ENCODE results near the gene MAP3K1. TPM values are rescaled to one million over a fixed set of nuclear protein-coding genes. Genes with fewer than 3 reads are reported as not detected.

Gene MAP3K1
- total RNA-seq, 1 experiment from 2014 or later, result 5.7 TPM

DNA sequence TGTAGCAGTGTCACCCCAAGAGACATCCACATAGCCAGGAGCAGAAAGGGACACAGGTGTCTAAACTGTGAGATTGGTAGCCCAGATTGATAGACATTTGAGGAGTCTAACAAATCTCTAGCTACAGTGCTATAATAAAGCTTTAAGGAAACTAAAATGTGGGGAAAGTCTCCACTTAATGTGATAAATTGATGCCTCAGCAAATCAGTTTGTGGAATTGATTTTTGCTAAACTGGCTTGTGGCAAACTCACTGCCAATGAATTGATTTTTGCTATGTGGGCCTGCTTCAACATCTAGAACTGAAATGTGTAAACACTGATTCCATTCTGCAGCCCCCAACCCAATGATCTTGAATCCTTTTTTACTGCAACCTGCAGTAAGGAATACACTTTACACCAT lies 16.8 kb upstream of the MAP3K1 start:
- no peaks in the 10 kb centered on the region for H3K9me3 ChIP-seq (ENCODE audit: low read length)
- TF ChIP-seq, protein P1, sequence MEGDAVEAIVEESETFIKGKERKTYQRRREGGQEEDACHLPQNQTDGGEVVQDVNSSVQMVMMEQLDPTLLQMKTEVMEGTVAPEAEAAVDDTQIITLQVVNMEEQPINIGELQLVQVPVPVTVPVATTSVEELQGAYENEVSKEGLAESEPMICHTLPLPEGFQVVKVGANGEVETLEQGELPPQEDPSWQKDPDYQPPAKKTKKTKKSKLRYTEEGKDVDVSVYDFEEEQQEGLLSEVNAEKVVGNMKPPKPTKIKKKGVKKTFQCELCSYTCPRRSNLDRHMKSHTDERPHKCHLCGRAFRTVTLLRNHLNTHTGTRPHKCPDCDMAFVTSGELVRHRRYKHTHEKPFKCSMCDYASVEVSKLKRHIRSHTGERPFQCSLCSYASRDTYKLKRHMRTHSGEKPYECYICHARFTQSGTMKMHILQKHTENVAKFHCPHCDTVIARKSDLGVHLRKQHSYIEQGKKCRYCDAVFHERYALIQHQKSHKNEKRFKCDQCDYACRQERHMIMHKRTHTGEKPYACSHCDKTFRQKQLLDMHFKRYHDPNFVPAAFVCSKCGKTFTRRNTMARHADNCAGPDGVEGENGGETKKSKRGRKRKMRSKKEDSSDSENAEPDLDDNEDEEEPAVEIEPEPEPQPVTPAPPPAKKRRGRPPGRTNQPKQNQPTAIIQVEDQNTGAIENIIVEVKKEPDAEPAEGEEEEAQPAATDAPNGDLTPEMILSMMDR (conservative IDR thresholded peaks at IDR 0.05; ENCODE audit: low read depth, low read length), result no peak
- TF ChIP-seq EZH2 (IDR thresholded peaks at IDR 0.05; ENCODE audit: low read length, unreplicated experiment), result no peak
- TF ChIP-seq EZH2phosphoT487 (IDR thresholded peaks at IDR 0.05; ENCODE audit: borderline replicate concordance, low read length), result no peak
- H3K9me2 ChIP-seq (replicated peaks; ENCODE audit: low read length), result no peaks in the 10 kb centered on the region
- no peak for ATAC-seq
- POLR2A ChIA-PET (ENCODE audit: unreplicated experiment), result no interaction called here
- no peak overlapping the region for H3K27ac ChIP-seq (ENCODE audit: low read length)
- intact Hi-C loops (cut with micrococcal nuclease), result no loop called here
- H3K27me3 ChIP-seq (ENCODE audit: low read length), result no peaks in the 10 kb centered on the region
- no peaks in the 10 kb centered on the region for H3K4me1 ChIP-seq (ENCODE audit: insufficient read depth, low read length)
- H3K79me2 ChIP-seq (ENCODE audit: low read length), result no peaks in the 10 kb centered on the region
- DNase-seq, result no peak
- no peak overlapping the region for H2AFZ ChIP-seq (ENCODE audit: low read length)
- H3K9ac ChIP-seq (ENCODE audit: low read length), result no peak overlapping the region
- H3F3A ChIP-seq (ENCODE audit: low read length, unreplicated experiment), result no peaks in the 10 kb centered on the region
- H3K36me3 ChIP-seq (ENCODE audit: low read depth, low read length), result no peaks in the 10 kb centered on the region
- no TSS peak for BruUV-seq (replicated peaks)
- no peak overlapping the region for H3K4me3 ChIP-seq (ENCODE audit: low read length)
- H4K20me1 ChIP-seq (ENCODE audit: low read length), result no peaks in the 10 kb centered on the region
- no peak overlapping the region for H3K4me2 ChIP-seq (ENCODE audit: low read length)
- CTCF ChIA-PET, result no interaction called here

DNA sequence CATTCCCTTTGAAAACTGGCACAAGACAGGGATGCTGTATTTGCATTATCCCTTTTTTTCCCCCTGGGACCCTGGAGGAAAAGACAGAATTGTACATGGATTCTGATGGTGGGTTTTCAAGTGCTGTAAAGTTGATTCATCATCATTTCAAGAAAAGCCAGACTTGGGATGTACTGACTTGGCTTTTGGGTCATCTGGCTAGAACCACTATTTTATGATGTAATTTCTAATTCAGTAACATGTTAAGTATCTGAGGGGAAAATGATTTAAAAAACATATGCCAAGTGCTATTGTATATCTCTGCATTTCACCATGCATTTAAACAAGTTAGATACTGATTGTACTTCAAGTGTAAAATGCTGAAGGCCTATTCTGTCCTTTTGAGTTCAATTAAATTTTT lies 15.2 kb upstream of the MAP3K1 start:
- no peak for ATAC-seq
- DNase-seq, result no peak
- Histone ChIP-seq H3K9me3 (ENCODE audit: low read length) (no peaks in the 10 kb centered on the region), H3K27ac (ENCODE audit: low read length) (no peak overlapping the region), H3K79me2 (ENCODE audit: low read length) (no peaks in the 10 kb centered on the region), H3F3A (ENCODE audit: low read length, unreplicated experiment) (no peaks in the 10 kb centered on the region), H3K4me2 (ENCODE audit: low read length) (no peak overlapping the region), H2AFZ (ENCODE audit: low read length) (no peak overlapping the region), H3K9ac (ENCODE audit: low read length) (no peak overlapping the region), H4K20me1 (ENCODE audit: low read length) (no peaks in the 10 kb centered on the region), H3K4me3 (ENCODE audit: low read length) (no peak overlapping the region), H3K36me3 (ENCODE audit: low read depth, low read length) (no peaks in the 10 kb centered on the region), H3K27me3 (ENCODE audit: low read length) (no peaks in the 10 kb centered on the region), H3K4me1 (ENCODE audit: insufficient read depth, low read length) (no peaks in the 10 kb centered on the region), H3K9me2 (replicated peaks; ENCODE audit: low read length) (no peaks in the 10 kb centered on the region)
- ChIA-PET POLR2A (ENCODE audit: unreplicated experiment) (no interaction called here), CTCF (no interaction called here)
- BruUV-seq (replicated peaks), result no TSS peak
- intact Hi-C loops (cut with micrococcal nuclease), result no loop called here
- TF ChIP-seq, protein P1 (conservative IDR thresholded peaks at IDR 0.05; ENCODE audit: low read depth, low read length), result no peak
- TF ChIP-seq EZH2phosphoT487 (IDR thresholded peaks at IDR 0.05; ENCODE audit: borderline replicate concordance, low read length), result no peak
- TF ChIP-seq EZH2 (IDR thresholded peaks at IDR 0.05; ENCODE audit: low read length, unreplicated experiment), result no peak

DNA sequence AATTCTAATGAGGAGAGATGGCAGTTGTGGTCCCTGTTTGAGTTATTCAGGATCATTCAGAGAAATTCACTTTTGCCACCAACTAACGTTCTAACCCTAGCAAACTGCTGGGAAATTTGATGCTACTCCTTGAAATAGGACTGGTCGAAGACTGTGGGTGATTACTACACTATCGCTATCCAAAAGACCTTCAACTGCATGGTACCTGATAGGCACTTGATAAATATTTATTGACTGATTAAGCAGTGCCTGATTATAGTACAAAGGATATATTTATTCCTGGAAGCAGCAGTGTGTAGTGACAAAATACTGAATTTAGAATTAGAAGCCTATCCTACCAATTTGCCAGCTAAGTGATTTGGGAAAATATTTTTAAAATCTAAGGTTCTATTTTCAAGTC lies 14.1 kb upstream of the MAP3K1 start:
- no peak overlapping the region for H3K9ac ChIP-seq (ENCODE audit: low read length)
- no peaks in the 10 kb centered on the region for H3F3A ChIP-seq (ENCODE audit: low read length, unreplicated experiment)
- intact Hi-C loops (cut with micrococcal nuclease), result no loop called here
- H3K27ac ChIP-seq (ENCODE audit: low read length), result no peak overlapping the region
- POLR2A ChIA-PET (ENCODE audit: unreplicated experiment), result no interaction called here
- H3K4me3 ChIP-seq (ENCODE audit: low read length), result no peak overlapping the region
- H4K20me1 ChIP-seq (ENCODE audit: low read length), result no peaks in the 10 kb centered on the region
- H3K79me2 ChIP-seq (ENCODE audit: low read length), result no peaks in the 10 kb centered on the region
- H2AFZ ChIP-seq (ENCODE audit: low read length), result no peak overlapping the region
- BruUV-seq (replicated peaks), result no TSS peak
- H3K9me3 ChIP-seq (ENCODE audit: low read length), result no peaks in the 10 kb centered on the region
- no peaks in the 10 kb centered on the region for H3K27me3 ChIP-seq (ENCODE audit: low read length)
- no peaks in the 10 kb centered on the region for H3K9me2 ChIP-seq (replicated peaks; ENCODE audit: low read length)
- no peaks in the 10 kb centered on the region for H3K36me3 ChIP-seq (ENCODE audit: low read depth, low read length)
- TF ChIP-seq EZH2phosphoT487 (IDR thresholded peaks at IDR 0.05; ENCODE audit: borderline replicate concordance, low read length), result no peak
- TF ChIP-seq EZH2 (IDR thresholded peaks at IDR 0.05; ENCODE audit: low read length, unreplicated experiment), result no peak
- TF ChIP-seq, protein P1 (conservative IDR thresholded peaks at IDR 0.05; ENCODE audit: low read depth, low read length), result no peak
- no peak overlapping the region for H3K4me2 ChIP-seq (ENCODE audit: low read length)
- DNase-seq (no peak), ATAC-seq (no peak)
- CTCF ChIA-PET, result interaction anchor here (0.5 kb wide), 1 partner anchor 64 kb away, joined by 3 read pairs; no protein-coding TSS in a partner anchor
- no peaks in the 10 kb centered on the region for H3K4me1 ChIP-seq (ENCODE audit: insufficient read depth, low read length)
